ENCODE data around the gene MXI1.
A peak's percentile ranks its signal among the peaks of the same experiment; 100 is the strongest.
"Not testable (repeated sequence)": the region's sequence is repeated elsewhere in the genome, so short reads cannot be mapped to it uniquely, and the experiment has no call there.

Gene MXI1

DNA sequence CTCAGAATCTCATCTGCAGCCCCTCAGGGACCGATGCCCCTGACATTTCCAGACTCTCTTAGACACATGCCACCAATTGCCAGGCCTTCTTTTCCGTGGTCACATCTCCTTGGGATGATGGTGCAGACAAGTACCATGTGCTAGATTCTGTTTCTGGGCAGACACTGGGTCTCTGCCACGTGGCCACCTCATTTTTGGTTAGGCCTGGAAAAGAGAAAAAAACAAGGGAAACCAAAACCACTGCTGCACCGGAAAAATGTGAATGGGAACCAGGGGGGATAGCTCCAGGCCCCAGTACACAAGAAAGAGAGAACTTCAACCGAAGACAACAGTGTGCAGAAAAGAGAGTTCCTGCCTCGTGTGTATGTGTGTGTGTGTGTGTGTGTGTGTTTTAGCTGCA, 23.0 kb upstream of the MXI1 start:
- no peak for DNase-seq

GRCh38 chr10:110185646-110186182, 21.7 kb upstream of the MXI1 start:
- DNase-seq: not testable (repeated sequence)

GRCh38 chr10:110190170-110190569, 17.2 kb upstream of the MXI1 start:
- DNase-seq: no peak

DNA sequence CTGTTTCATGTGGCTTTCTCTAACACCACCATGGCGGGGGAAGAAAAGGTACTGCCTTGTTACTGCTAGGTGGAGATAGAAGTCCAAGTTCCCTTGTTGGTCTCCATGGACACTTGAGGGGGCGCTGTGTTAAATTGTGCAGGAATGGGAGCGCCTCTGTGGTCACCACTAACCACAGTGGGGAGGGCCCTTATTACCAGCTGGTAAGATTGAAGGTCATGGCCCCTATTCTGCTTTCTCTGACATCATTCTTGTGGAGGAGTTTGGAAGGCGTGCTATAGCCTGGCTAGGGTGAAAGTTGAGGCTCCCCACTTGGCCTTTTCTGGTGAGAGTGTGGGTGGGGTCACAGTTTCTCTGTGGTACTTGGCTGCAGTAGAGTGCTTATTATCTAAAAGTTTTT, 14.9 kb upstream of the MXI1 start:
- DNase-seq: no peak

DNA sequence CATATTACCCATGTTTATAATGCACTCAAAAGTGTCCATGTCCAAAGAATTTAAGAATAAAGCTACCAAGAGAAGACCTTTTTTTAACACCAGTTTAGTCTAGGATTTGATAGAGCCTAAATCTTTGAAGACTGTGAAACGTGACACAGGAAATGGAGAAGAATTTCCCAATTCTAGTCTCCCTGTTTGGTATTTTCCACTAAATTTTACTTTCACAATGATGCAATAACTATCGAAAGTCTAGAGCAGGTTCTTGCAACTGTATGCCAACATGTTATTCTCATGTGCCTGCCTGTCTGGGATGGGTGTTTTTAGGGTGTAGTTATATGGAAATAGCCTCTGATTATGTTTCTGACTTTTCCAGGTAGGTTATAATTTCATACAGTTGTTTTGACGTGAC, 6.9 kb upstream of the MXI1 start:
- no peak for DNase-seq

GRCh38 chr10:110201046-110201445, 6.4 kb upstream of the MXI1 start:
- DNase-seq: not testable (repeated sequence)

- DNase-seq: no peak
Measured at GRCh38 chr10:110203500-110204455, 3.6 kb upstream of the MXI1 start.

DNA sequence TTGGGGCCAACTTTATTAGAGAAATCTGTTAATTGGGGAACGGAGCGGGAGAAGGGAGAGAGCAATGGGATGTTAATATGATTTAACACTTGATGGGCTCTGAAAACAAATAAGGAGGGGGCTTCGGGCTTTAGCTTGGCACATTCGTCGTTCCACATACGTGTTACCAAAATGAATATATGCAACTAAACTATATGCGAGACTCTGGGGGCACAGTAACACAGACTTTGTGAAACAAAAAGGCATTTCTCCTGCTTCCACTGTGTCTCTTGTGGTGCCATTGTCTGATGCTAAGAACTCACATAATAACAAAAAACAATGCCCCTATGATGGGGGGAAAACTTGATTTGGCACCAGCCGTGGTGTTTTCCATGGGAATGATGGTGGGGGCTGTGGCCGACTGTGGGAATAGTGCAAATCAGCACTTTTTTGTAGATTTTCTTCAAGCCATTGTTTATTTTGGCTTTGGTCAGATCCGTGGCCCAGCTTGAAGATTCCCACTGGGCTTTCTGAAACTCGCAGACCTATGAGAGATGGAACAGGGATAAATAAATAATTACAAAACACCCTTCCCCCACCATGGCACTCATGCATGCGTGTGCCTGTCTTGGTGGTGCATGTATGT, 2.2 kb upstream of the MXI1 start:
- DNase-seq: no peak

- peak; percentile 28 to 49 for DNase-seq
Measured at GRCh38 chr10:110207805-110208613, 604 bp downstream of the MXI1 start.

- DNase-seq: peak; percentile 35 to 46
Measured at GRCh38 chr10:110208614-110209453, 1.4 kb downstream of the MXI1 start.

- DNase-seq: peak; percentile 67 to 71
Measured at GRCh38 chr10:110209454-110209925, 2.1 kb downstream of the MXI1 start.

- peak in 1 of 2 donors; percentile 43 for DNase-seq
Measured at GRCh38 chr10:110209926-110210673, 2.7 kb downstream of the MXI1 start.

DNA sequence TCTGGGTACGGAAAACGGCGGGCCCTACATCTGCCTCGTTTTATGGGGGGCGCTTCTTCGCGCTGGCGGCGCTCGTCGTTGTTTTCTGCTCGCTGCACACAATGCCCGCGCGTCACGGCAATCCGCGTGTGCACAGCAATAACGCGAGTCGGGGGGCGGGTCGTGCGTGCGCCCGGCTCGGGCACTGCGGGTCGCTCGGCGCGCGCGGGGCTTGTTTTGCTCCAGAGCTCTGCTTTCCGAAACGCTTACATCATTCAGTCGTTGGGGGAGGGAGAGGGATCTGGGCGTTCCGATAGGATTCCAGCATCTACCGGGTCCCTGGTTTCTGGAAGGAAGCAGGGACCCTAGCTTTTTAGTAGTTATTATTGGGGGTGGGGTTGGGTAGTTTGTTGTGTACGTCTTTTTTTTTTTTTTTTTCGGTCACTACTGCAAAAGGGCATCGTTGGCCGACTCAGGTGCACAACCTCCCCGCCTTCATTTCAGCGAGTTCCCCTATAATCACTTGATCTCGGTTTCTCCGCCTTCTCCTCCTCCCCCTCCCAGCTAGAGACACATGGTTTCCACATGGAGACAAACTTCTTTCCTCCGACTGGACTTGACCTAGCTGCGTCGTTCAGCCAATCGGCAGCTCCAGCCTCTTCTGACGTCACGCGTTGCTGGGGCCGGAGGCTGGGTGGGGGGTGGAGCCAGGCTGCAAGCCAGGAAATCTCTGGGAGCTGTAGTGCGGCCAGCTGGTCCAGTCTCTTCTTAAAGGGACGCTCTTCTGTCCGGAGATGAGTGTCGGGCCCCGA, 3.5 kb downstream of the MXI1 start:
- peak; percentile 93 for DNase-seq

- no peak for DNase-seq
Measured at GRCh38 chr10:110211465-110211843, 4.0 kb downstream of the MXI1 start.

- peak; percentile 67 to 68 for DNase-seq
Measured at GRCh38 chr10:110212119-110213006, 5.0 kb downstream of the MXI1 start.

- peak; percentile 26 to 34 for DNase-seq
Measured at GRCh38 chr10:110214371-110214826, 7.0 kb downstream of the MXI1 start.

DNA sequence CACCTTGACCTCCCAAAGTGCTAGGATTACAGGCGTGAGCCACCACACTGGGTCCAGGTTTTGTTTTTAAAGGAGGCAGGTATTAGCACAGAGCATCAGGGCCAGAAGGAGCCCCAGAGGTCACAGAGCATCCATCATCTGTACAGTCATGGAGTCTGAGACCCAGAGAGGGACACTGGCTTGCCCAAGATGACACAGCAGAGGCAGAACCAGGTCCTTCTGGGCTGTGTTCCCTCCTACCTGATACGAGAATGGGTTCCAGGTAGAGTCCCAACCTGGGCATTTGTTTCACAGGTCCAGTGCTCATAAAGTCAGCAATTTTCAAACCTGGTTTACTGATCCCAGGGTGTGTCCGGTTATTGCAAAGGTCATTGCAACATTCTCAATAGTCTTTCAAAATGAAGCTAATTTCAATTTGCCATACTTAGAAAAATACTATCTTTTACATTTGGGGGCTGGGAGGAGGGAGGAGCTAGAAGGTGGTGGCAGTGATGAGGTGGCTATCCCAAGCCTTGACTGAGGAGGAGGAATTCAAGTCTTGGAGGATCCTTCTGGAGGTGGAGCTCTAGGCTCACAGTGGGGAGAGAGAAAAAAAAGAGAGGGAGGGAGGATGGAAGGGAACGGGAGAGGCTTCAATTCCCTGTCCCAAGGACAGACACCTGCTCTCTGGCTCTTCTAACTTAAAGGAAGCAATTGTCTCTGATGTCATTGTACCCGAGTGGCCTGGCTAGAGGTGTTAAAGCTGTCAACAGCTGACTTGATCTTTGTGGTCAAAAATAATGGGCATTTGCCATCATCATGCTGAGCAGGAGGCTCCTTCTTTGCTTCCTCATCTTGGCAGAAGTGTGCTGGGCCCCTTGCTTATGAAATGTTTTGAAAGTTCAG, 8.1 kb downstream of the MXI1 start:
- DNase-seq: no peak

GRCh38 chr10:110216240-110216639, 8.8 kb downstream of the MXI1 start:
- no peak for DNase-seq

All from CD4-positive, alpha-beta T cell treated with Interleukin-4 for 1 hour (primary cell).